DMS114 treated with DMSO at 0.1 percent for 48 hours (cell line): ENCODE results near the gene ZBTB22.
"Not testable (repeated sequence)": the region's sequence is repeated elsewhere in the genome, so short reads cannot be mapped to it uniquely, and the experiment has no call there.

Experiments used
- DNase-seq: peaks from one replicate; lab custom pipeline; 2025; ENCODE audit not compliant: unreplicated experiment; lab: John Stamatoyannopoulos, UW

ZBTB22 gene

DNA sequence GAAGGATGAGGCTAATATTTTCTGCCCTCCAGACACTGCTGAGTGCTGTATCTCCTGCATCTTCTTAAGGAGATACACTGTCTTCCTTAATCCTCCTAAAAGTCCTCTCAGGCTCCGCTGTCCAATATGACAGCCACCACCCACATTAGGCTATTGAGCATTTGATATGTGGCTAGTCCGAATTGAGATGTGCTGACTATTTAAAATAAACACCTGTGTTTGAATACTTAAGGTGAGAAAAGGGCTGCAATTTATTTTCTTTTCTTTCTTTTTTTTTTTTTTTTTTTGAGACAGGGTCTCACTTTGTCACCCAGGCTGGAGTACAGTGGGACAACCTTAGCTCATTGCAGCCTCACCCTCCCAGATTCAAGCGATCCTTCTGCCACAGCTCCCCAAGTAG is 15.7 kb downstream of the ZBTB22 start:
- DNase-seq, result no peak

DNA sequence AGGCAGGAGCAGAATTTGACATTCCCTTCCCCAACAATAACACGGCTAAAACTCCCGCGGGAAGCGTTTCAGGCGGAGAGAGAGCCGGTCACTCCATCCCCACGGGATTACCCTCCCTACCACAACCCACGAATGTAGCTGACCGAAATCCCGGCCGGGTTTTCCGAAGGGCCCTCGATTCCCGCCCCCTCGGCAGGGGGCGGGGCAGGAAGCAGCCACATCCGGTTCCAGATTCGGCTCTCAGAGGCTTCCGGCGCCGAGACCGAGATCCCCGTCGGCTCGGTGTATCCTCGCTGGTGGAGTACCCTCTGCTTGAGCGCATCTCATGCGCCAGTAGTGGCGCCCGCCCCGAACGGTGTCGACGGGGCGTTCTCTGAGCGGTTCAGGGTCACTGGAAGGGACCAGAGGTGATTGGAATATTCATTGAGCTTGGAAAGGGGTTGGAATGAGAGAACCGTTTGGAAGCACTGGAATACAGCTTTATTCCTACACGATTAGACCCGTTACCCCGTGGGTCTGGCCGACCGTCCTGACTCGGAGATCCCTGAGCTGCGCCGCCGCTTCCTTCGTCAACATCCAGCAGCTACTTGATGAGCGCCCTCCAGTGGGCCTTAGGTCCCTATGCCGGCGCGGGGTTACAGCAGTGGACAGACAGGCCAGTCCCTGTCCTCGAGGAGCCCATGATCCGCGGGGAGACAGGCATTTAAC is 18.2 kb downstream of the ZBTB22 start:
- peak; percentile 93 for DNase-seq

DNA sequence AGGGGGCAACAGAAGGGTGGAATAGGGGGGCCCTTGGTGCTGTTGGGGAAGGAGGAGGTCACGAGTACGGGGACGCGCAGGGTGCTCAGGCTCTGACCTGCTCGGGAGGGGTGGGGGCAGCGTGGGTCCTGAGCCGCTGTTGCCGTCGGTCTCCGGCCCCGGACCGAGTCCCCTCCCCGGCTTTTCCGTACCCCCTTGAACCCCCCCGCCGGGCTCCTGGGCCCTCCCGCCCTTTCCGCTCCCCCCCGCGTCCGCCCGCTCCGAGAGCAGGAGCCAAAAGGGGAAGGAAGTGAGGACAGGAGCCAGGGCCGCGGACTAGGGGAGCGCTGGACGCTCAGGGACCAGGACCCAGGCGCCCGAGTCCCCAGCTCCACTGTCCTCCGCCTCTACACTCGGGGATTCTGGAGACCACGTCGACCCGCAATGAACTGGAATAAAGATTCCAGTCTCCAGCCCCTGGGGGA is 18.7 kb downstream of the ZBTB22 start, which contains the start of gene RGL2:
Gene RGL2, minus strand, starts transcription at position 170 of the 464 bp plus-strand sequence. CDS start 332 bp downstream, outside the sequence.
- no peak for DNase-seq

DNA sequence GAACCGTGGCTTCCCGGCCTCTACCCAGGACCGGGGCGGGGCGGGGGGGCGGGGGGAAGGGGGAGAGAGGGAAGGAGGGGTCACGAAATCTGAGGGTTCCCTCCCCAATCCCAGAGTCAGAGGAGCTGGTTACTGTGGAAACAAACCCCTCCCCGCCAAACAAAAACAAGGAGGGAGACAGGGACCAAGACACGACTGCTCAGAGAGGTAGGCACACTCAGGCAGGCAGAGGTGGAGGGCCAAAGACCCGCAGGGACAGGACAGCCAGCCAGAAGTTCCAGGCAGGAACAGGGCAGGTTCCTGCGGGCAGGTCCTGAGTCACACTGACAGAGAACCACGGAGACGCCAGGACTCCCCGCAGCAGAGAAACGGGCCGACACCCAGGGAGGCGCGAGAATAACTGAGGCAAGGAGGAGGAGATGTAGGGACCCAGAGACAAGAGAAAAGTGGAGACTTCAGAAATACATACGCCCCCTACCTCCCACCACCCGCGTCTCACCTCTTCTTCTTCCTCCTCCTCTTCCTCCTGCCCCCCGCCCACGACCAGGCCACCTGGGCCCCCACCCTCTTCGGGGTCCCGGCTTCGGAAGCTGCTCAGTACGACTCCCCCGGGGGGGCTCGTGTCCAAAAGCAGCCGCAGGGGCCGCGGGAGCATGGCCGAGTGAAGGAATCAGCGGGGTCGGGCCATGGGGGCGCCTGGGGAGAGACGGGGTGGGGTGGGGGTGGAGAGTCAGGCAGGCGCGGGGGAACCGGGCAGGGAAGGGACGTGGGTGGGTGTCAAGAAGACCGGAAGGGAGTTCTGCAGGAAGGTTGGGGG is 19.4 kb downstream of the ZBTB22 start:
- DNase-seq, result peak; percentile 73

DNA sequence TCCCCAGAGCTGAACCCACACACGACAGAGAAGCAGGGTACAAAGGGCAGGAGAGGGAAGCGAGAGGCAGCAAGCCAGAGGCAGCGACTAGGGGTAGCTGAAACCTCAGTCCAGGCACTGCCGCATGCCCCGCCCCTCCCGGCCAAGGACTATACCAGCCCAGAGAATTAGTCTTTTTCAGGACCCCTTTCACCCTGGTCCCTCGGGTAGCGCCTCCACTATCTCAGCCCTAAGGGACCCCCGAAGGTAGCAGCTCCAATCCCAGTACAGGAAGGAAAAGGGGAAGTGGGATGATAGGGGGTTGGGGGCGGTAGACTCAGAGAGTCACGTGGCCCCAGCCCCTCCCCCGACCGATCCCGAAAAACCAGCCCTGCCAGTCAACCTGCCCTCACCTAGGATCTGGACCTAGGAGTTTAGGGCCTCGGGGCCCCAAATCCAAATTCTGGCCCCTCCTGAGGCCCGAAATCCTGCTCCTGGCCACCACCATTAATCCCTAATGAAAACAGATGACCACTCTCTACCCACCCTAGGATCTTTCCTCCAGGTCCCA is 20.1 kb downstream of the ZBTB22 start:
- DNase-seq, result no peak

DNA sequence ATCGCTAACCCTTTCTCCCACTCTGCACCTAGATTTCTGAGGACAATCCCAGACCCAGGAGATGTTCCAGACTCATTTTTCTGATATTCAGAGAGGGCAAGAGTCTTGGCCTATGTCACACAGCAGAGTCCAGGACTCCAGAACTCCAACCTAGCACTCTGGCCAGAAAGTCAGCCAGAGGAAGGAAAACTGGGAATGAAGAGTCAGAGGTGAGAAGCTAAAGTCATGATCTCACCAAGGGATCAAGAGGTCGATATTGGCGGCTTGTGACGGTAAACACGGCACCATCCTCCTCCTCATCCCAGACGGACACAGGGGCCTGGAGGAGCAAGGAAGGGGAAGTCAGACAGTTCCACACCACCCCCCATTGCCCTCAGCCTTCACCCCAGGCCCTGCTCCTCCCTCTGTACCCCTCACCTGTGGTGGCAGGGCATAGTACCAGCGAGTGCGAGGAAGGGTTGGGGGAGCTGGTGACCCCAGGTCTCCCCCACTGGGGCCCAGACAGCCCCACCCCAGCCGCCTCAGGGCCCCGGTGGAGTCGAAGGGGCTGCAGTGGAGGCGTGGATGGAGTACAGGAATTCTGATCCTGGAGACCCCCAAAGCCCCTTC is 20.6 kb downstream of the ZBTB22 start:
- no peak for DNase-seq

DNA sequence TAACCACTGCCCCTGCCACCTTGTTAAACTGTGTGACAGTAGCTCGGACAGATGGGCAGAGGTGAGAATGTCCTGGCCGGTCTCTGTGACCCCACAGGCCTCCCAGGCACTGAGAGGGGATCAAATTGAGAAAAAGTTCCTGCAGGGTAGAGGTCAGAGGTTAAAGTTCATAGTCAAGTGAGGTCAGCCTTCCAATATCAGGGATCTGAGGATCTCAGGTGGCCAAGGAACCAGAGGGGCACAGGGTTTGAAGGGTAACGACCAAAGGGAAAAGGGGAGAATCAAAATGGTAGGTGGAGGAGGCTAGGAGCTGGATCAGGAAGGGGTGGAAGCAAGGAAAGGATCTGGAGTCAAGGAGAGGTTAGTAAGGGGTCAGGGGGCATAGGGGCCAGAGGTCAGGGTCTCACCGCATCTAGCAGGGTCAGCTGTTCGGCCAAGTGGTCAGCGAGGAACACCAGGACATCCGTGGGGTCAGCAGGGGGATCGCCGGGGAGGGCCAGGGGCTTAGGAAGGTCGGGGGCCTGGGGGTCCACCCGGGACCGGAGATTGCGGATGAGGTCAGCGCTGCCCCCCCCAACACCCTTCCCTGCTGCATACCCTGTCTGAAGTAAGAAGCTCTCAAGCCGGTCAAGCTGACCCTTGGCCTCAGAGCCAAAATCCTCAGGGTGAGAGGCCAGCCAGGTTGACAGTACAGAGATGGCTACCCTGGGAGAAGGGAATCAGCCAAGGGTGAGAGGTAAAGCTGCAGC is 21.7 kb downstream of the ZBTB22 start:
- DNase-seq, result no peak

DNA sequence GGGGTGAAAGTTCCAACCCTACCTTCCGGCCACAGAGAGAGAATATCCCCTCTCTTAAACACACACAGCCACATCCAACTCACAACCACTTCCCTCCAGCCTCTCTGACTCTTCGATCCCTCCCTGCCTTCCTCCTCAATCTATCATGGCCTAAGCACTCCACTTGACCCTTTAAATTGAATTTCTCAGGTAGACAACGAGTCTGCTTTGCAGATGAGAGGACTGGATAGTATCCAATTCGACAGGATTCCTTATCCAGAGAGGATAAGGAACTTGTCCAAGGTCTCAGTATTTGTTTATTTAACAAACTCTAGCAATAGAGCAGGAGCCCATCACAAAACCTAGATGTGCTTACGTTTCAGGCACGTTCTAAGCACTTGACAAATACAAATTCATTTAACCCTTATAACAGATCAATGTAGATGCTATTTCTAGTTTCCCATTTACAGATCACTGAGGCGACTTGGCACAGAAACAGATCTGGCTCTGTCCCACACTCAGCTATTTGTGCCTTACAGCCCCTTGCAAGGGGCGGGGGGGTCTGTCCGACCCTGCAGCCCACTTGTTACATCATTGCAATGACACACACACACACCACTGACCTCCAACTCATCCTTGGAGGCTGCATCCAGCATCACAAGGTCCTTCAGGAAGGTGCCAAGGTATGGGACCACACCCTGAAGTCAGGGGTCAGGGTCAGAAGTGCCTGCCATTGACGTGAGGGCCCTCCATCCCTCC is 23.3 kb downstream of the ZBTB22 start:
- no peak for DNase-seq

DNA sequence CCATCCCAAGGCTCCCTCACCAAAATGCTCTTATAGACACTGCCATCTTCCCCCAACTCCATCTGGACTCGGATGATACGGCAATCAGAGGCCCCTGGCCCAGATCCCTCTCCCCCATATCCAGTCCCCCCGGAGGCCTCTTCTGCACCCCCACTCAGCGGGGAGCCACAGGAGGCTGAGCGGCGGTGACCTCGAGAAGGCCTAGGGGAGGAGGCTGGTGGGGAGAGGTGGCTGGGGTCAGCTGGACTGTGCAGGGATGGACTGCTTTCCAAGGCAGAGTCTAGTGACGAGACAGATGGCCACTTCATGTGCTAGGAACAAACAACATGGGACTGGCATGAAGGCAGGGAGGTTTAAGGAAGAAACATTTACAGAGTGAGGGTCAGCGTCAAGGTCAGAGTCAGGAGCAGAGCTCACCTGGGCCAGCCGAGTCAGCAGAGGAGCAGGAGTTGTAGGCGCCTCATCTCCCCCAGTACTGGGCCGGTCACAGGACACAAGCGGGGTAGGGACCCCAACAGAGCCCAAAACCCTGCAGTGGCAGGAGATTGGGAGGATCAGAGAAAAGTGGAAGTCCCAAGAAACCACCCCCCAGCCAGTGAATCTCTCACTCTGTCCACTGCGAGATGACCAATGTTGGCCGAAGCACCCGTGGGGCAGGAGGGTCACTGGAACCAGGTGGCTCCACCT is 24.4 kb downstream of the ZBTB22 start:
- DNase-seq, result no peak

DNA sequence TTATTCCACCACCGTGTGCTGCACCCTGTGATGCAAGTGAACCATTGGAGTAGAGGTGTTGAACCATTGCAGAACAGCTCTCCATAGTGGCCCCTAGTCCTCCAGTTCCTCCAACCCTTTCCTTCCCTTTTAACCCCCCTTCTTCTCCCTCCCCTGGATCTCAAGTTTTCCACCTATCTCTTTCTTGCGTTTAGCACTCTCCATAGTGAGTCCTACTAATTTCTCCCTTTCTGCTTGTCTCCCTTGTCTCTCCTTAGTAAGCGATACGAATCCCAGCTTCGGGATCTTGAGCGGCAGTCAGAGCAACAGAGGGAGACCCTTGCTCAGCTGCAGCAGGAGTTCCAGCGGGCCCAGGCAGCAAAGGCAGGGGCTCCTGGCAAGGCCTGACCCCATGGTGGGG is 27.1 kb downstream of the ZBTB22 start:
- DNase-seq, result no peak

DNA sequence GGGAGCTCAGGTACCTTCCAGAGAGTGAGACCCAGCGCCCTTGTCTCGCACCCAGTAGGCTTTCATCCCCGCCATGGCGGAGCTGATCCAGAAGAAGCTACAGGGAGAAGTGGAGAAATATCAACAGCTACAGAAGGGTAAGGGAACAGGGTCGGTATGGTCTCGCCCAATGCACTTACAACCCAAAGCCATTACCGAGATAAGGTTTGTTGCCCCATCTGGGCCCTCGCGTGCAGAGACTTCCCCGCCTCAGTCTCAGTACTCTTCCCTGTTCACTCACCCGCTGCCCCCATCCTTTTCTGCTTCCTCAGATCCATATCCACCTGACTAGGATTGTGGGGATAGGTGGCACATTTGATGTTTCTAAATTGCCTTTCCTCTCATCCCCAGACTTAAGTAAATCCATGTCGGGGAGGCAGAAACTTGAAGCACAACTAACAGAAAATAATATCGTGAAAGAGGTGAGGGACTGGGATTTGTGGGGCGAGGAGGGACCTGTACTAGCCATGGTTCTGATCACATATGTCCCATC is 27.7 kb downstream of the ZBTB22 start:
- DNase-seq, result no peak

DNA sequence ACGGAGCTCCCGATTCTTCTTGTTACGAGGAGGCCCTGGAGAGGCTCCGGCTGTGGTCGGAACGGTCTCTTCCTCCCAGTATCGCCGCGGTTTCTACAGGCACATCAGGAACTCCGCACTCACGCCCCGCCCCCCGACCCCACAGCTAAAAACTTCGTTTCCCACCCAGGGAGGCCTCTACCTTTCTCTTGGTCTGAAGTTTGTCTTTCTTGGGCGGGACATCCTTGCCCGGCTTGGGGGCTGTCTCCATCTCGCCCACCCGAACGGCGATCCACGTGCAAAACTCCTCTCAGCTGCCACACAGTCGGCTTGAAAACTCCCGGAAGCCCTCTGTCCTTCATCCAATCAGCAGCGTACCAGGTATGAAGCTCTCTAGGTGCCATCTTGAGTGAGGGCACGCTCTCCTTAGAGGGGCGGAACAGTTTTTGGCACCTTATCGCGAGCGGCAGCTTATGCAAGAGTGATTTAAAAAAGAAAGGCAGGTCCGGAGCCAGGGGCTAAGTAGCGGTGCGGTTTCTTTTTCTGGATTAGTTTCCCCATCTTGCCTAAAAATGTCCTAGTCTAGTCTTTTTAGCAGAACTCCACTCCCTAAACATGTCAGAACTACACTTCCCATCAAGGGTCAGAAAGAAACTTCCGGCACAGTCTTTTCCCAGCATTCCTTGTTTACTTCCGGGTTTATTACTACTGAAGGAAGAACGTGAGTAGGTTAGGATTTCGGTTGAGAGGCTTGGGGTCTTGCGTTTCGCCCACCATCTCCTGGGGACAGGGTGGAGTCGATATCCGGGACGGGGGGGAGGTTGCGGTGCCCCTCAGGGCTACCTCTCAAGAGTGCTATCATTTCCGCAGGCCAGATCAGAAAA is 28.4 kb downstream of the ZBTB22 start, which contains the start of the genes PFDN6 and WDR46:
Gene PFDN6, plus strand, starts transcription at position 681 of the 863 bp plus-strand sequence. CDS start 256 bp downstream, outside the sequence.
Gene WDR46, minus strand, starts transcription at position 319 of the 863 bp plus-strand sequence. Its CDS starts 69 bp downstream, at position 250.
- peak; percentile 99 for DNase-seq

DNA sequence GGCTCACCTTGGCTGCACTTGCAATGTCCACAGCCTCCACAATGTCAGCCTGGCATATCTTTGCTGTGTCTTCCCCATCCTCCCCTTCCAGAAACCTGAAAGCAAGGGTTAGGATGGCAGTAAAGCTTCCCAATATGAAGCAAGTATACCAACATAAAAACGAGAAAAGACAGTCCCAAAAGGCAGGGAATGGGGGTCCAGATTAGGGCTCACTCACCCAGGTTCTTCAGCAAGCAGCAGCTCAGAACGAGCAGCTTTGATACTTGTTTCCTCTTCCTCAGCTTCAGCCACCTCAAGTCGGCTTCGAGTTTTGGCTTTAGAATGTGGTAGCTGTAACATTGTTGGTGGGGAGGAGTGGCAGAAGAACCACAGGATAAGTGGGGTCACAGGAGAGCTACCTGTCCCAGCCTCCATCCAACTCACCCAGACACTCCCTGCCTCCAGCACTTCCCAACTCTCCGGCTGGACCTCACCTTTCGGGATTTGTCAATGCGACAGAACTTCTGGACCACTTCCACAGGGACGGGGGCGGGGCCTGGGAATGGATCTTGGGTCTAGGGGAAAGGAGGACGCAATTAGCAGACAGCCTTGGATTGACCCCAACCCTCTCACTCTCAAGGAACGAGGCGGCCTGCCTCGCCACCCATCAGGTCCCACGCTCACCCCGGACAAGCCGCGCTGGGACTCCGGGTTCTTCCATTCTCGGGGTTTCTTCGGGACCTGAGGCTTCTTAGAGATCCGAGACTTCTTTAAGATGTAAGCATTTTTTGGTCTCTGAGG is 29.2 kb downstream of the ZBTB22 start:
- no peak for DNase-seq

DNA sequence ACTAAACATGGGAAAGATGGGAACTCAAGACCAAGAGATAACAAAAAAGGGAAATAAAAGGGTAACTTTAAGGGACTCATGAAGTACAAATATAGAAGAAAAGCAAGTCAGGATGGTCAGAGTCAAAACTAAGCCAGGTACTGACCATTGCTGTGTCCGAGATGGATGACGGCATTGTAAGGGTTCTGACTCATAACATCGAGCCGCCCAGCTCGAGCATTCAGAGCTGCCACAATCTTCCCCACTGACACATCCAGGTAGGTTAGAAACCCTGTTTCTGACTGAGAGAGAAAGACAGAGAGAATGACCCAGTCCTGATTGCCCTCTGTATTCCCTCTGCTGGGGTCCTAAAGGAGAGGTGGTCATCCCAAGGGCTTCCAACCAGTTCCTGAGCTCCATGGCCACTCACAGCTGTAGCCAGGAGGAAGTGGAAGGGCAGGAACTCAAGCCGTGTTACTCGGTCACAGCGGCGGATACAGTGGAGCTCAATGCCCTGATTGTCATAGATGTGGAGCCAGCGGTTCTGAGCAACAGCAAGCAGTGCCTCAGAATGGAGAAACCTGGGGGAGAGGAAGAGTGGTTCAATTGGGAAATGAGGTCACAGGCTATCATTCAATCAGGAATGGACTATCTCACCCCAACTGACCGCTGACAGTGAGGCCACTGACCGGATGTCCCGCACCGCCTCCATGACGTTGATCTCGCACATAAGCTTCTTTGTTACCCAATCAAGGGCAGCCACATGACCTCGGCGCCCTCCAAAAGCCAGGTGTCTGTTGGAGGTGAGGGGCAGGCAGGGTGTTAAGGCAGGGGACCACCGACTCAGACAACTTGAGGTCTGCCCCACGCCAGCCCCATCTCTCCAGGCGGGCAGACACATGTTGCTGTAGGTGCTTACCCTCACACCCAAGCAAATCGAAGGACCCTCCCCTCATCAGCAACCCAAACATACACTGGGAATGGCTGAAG is 30.3 kb downstream of the ZBTB22 start:
- no peak for DNase-seq

DNA sequence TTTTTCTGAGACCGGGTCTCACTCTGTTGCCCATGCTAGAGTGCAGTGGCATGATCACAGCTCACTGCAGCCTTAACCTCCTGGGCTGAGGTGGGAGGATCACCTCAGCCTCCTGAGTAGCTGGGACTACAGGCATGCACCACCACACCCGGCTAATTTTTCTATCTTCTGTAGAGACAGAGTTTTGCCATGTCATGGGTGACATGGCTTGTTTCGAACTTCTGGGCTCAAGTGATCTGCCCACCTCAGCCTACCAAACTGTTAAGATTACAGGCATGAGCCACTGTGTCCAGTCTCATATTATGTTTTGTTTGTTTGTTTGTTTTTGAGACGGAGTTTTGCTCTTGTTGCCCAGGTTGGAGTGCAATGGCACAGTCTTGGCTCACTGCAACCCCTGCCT is 32.3 kb downstream of the ZBTB22 start:
- not testable (repeated sequence) for DNase-seq

DNA sequence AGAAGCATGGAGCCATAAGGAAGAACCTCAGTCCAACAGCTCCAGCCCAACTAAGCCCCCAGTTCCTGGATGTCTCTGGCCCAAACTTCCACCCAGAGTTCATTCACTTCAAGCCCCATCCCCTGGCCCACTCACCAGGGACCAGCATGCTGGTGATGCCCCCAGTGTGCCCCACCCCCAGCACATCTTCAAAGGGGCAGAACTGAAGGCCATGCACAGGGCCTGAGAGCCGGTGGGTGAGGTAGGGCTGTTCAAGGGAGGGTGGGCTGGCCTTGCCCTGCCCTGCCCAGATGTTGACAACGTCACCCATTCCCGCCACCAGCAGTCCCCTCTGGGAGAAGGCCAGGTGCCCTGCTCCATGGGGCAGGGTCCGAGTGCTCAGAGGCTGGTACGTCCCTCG is 37.0 kb downstream of the ZBTB22 start:
- DNase-seq, result no peak
